NCI-H748 (cell line): Measurements from ENCODE around the gene CCT6A.
"Not testable (repeated sequence)": the region's sequence is repeated elsewhere in the genome, so short reads cannot be mapped to it uniquely, and the experiment has no call there.

Experiments used
- DNase-seq: peaks from one replicate; lab custom pipeline; 2025; ENCODE audit not compliant: unreplicated experiment; lab: John Stamatoyannopoulos, UW

Gene CCT6A

DNA sequence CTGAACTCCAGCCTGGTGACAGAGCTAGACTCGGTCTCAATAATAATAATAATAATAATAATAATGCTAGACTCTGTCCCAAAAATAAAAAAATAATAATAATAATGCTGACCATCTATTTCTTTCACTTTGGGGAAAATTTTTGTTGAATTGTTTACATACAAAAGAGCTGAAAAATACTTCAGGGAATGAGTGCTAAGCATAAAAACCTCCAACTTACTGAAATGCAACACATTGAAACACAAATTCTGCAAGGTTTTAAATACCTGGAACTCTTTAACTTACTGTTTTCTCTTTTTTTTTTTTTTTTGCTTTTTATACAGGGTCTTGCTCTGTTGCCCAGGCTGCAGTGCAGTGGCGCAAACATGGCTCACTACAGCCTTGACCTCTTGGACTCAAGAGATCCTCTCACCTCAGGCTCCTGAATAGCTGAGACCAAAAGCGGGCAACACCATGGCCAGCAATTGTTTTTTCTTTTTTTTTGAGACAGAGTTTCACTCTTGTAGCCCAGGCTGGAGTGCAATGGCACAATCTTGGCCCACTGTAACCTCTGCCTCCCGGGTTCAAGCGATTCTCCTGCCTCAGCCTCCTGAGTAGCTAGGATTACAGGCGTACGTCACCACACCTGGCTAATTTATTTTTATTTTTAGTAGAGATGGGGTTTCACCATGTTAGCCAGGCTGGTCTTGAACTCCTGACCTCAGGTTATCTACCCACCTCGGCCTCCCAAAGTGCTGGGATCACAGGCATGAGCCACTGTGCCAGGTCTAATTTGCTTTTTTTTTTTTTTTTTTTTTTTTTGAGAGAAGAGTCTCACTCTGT, 46.8 kb downstream of the CCT6A start:
- not testable (repeated sequence) for DNase-seq

DNA sequence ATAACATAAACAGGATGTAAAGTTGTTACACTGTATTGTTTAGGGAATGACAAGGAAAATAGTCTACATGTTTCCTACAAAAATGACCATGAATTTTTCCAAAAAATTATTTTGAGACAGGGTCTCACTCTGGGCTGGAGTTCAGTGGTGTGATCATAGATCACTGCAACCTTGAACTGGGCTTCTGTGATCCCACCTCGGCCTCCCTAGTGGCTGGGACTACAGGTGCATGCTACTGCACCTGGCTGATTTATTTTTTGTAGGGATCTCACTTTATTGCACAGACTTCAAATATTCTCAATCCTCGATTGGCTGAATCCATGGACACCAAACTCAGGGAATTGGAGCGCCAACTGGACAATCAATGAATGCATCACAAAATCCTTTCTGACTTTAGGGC, 48.1 kb downstream of the CCT6A start:
- DNase-seq: no peak

DNA sequence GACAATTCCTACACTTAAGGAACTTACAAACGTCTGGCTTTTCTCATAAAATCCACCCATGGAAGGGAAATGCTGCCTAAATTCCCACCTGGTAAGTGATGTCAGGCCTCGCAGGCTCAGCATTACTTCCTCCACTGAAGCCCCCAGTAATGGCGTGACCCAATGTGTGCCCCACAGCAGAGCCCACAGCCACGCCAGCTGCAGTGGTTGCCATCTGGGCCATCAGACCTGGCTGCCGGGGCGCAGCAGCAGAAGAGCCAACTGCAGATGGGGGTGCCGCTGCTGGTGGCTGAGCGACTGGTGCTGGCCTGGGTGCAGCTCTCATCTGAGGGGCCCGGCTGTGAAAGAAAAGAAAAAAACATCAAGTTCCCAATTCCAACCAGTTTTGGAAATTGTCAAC, 52.6 kb downstream of the CCT6A start:
- DNase-seq: not testable (repeated sequence)

DNA sequence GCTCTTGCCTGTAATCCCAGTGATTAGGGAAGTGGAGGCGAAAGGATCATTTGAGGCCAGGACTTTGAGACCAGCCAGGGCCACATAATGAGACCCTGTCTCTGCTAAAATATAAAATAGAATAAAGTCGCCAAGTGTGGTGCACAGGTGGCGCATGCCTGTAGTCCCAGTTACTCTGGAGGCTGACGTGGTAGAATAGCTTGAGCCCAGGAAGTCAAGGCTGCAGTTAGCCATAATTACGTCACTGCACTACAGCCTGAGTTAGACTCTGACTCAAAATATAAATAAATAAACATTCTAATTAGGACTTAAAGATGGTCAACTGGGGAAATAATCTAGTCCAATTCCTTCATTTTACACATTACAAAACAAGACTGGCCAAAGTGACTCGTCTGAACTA, 53.9 kb downstream of the CCT6A start:
- DNase-seq: peak; percentile 47

DNA sequence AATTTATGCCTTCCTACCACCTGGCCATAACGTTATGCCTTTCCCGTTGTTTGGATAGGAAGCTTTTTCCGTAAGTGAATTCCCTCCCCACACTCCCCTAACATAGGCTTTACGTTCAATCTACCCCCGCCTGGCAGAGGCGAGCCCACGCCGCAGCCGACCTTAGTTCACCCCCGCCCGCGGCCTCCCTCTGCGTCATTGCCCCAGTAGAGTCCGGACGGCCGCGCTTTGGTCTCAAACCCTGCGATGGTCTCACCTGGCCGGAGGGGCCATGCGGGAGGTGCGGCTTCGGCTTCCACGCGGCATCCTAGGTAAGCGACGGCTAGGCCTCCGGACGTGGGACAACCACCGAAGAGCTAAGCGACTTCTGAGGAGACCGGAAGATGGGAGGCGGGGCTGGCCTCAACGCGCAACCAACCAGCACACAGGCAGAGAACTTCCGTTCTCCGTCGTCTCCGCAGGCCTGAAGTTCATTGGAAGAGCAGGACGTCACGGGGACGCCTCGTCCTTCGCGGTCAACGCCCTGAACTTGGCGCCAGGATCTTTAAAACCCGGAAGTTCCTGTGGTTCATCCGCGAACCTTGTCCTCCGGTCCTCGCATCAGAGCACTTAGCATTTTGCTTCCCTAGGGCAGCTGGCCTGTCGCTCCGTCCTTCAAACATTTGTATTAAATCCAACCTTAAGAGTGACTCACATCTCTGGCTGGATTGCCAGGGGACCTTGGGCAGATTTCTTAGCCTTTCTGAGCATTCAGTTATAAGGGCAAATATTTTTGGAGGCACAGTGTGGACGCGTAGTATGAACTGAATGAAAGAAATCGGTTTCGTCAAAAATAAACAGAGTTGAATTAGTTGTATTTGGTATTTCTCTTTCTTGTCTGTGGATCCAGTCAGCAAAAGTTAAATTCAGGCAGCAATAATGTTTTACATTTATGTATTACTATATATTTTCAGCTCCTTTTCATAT, 54.8 kb downstream of the CCT6A start, which contains the start of gene CHCHD2:
Gene CHCHD2, minus strand, starts transcription at position 369 of the 966 bp plus-strand sequence. Its CDS starts 63 bp downstream, at position 306.
- DNase-seq: peak; percentile 99

DNA sequence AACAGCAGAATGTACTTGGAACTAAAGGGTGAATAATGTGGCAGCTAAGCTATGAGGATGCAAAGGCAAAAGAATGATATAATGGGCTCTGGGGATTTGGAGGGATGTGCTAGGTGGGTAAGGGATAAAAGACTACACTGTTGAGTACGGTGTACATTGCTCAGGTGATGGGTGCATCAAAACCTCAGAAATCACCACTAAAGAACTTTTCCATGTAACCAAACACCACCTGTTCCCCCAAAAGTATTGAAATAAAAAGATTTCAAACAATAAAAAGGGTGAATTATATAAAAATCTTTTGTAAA, 56.3 kb downstream of the CCT6A start:
- DNase-seq: no peak

DNA sequence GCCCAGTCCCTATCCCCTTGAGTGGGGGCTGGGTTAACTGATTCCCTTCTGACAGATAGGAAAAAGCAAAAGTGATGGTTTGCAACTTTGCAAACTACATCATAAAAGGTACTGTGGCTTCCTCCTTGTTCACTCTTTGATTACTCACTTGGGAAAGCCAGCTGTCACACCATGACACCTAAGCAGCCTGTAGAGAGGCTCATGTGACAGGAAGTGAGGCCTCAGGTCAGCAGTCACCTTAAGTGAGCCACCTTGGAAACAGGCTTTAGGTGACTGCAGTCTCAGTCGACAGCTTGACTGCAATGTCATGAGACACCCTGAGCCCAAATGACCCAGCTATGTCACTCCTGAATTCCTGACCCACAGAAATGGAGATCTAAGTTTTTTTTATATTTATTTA, 59.0 kb downstream of the CCT6A start:
- peak; percentile 3 for DNase-seq

DNA sequence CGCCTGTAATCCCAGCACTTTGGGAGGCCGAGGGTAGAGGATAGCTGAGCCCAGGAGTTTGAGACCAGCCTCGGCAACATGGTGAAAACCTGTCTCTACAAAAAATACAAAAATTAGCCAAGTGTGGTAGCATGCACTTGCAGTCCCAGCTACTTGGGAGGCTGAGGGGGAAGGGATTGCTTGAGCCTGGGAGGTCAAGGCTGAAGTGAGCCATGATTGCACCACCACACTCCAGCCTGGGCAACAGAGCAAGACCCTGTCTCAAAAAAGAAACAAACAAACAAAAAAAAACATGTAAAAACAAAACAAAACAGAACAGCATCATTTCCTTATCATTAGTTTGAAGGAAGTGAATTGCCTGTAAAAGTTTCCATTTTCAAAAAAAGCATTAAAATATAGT, 60.7 kb downstream of the CCT6A start:
- not testable (repeated sequence) for DNase-seq
